GM12878 (cell line): ENCODE measurements around the gene ACADM. TPM values are rescaled to one million over a fixed set of nuclear protein-coding genes. Genes with fewer than 3 reads are reported as not detected.

Source experiments
- ATAC-seq: fragments of 200-7000 bp; cut with Tn5 transposase; 3 replicates; pipeline ENCODE4 v1.9.1; 2020; ENCODE audit warnings: mild to moderate bottlenecking, moderate library complexity
- BruUV-seq: library from RNA; stranded (reverse); fragments of 400-500 nt; replicated peaks from 2 replicates; lab custom pipeline; 2021; lab: Mats Ljungman, UMichigan
- CTCF ChIA-PET: fragments of 300-600 bp; sonication (Branson Sonifier 250); formaldehyde crosslinking; extraction: SDS; loops from one replicate; lab custom pipeline; 2021; ENCODE audit warnings: inconsistent platforms; lab: Yijun Ruan, JAX
- POLR2A ChIA-PET: fragments of 350-600 bp; formaldehyde crosslinking; extraction: SDS; loops from one replicate; lab custom pipeline; 2021; ENCODE audit warnings: inconsistent platforms; lab: Charles Lee
- RAD21 ChIA-PET: fragments of 300-600 bp; sonication (Branson Sonifier 250); formaldehyde crosslinking; loops from one replicate; lab custom pipeline; 2023; ENCODE audit warnings: antibody characterized with exemption; ENCODE audit not compliant: unreplicated experiment; lab: Charles Lee
- SMC1A ChIA-PET: fragments of 300-600 bp; sonication (Branson Sonifier 250); formaldehyde crosslinking; loops from one replicate; lab custom pipeline; 2023; ENCODE audit not compliant: unreplicated experiment, uncharacterized antibody; lab: Charles Lee
- DNase-seq: peaks from one replicate; pipeline ENCODE4 v3.0.0-alpha.2; 2011; ENCODE audit warnings: low read depth, low spot score
- FAIRE-seq: peaks from 3 replicates; lab custom pipeline; 2011; peaks lifted over from hg19 to GRCh38; lab: Jason Lieb, UNC
- H2AFZ ChIP-seq: 2 replicates; pipeline ENCODE4 v1.6.0; 2011; ENCODE audit warnings: low read depth, low read length, control low read depth; ENCODE audit not compliant: control insufficient read depth
- H3K27ac ChIP-seq: 2 replicates; pipeline ENCODE4 v1.5.1; 2011; ENCODE audit warnings: control low read depth; ENCODE audit not compliant: control insufficient read depth, insufficient read depth
- H3K27me3 ChIP-seq, 2 experiments: replicated peaks in 1 of 2; 2 replicates each; pipeline versions ENCODE4 v1.6.0 to v1.6.1; 2011; ENCODE audit warnings: low read length in 1 of 2; ENCODE audit not compliant: control insufficient read depth in 2 of 2, insufficient read depth in 2 of 2
- H3K36me3 ChIP-seq, 2 experiments: 2 replicates each; pipeline ENCODE4 v1.5.1; 2011; ENCODE audit warnings: low read length in 1 of 2; ENCODE audit not compliant: control insufficient read depth in 2 of 2, insufficient read depth in 2 of 2
- H3K4me1 ChIP-seq: 2 replicates; pipeline ENCODE4 v1.6.1; 2011; ENCODE audit warnings: mild to moderate bottlenecking, low read length, moderate library complexity, mixed read lengths; ENCODE audit not compliant: control insufficient read depth, insufficient read depth
- H3K4me2 ChIP-seq: 2 replicates; pipeline ENCODE4 v1.6.0; 2011; ENCODE audit warnings: control low read depth; ENCODE audit not compliant: control insufficient read depth, insufficient read depth
- H3K4me3 ChIP-seq: fragments of 200-600 bp; sonication (generic); 2 replicates; pipeline ENCODE4 v1.5.1; 2016
- H3K79me2 ChIP-seq: 2 replicates; pipeline ENCODE4 v1.6.0; 2011; ENCODE audit warnings: low read length; ENCODE audit not compliant: control insufficient read depth, insufficient read depth
- H3K9ac ChIP-seq: 2 replicates; pipeline ENCODE4 v1.8.0; 2011; ENCODE audit warnings: low read length, control low read depth, mixed read lengths; ENCODE audit not compliant: control insufficient read depth, insufficient read depth
- H3K9me3 ChIP-seq: replicated peaks from 3 replicates; pipeline ENCODE4 v1.5.1; 2011; ENCODE audit warnings: mild to moderate bottlenecking, low read length; ENCODE audit not compliant: control insufficient read depth, insufficient read depth
- H4K20me1 ChIP-seq: 2 replicates; pipeline ENCODE4 v1.6.0; 2011; ENCODE audit not compliant: control insufficient read depth, insufficient read depth
- BMI1 ChIP-seq: fragments of 450-650 bp; IDR thresholded peaks from 2 replicates; pipeline ENCODE4 v1.6.1; 2016; ENCODE audit warnings: mild to moderate bottlenecking, moderate library complexity, borderline replicate concordance
- CEBPB ChIP-seq, 2 experiments: fragments of 150-350 bp in 1 of 2; IDR thresholded peaks; 2 replicates each; pipeline ENCODE4 v1.6.1; 2012 to 2014; ENCODE audit warnings: low read depth in 2 of 2, low read length in 2 of 2, borderline replicate concordance in 1 of 2, inconsistent platforms in 1 of 2
- DPF2 ChIP-seq: fragments of 450-650 bp; IDR thresholded peaks from 2 replicates; pipeline ENCODE4 v1.6.1; 2017; ENCODE audit warnings: mild to moderate bottlenecking
- HSF1 ChIP-seq: fragments of 150-350 bp; IDR thresholded peaks from 2 replicates; pipeline ENCODE4 v1.6.1; 2014; ENCODE audit warnings: mild to moderate bottlenecking, low read depth, low read length
- RAD21 ChIP-seq: IDR thresholded peaks from 2 replicates; pipeline ENCODE4 v1.6.1; 2011; ENCODE audit warnings: mild to moderate bottlenecking, low read depth, low read length, moderate library complexity; ENCODE audit not compliant: insufficient read depth
- RELA ChIP-seq: fragments of 450-650 bp; IDR thresholded peaks from 2 replicates; pipeline ENCODE4 v1.8.0; 2014; ENCODE audit warnings: borderline replicate concordance; ENCODE audit not compliant: partially characterized antibody
- TBL1XR1 ChIP-seq: IDR thresholded peaks from 2 replicates; pipeline ENCODE4 v1.6.1; 2012; ENCODE audit warnings: low read depth, low read length, improper control_type of control experiment
- TCF3 ChIP-seq: IDR thresholded peaks from 2 replicates; pipeline ENCODE4 v1.6.1; 2012; ENCODE audit warnings: low read depth, mild to moderate bottlenecking, low read length, borderline replicate concordance; ENCODE audit not compliant: insufficient read depth
- ZNF24 ChIP-seq: fragments of 450-650 bp; IDR thresholded peaks from 2 replicates; pipeline ENCODE4 v1.6.1; 2017; ENCODE audit warnings: antibody characterized with exemption, mild to moderate bottlenecking
- in situ Hi-C: fragments of 300-500 bp; cut with MboI; formaldehyde crosslinking; loops from 9 replicates; pipeline ENCODE4 v1.14.3; 2018; ENCODE audit warnings: mixed read lengths
- intact Hi-C: fragments of 100-400 bp; cut with micrococcal nuclease; formaldehyde crosslinking; loops from one replicate; pipeline ENCODE4 v1.14.2; 2022; ENCODE audit not compliant: unreplicated experiment
- polyA plus RNA-seq, 11 experiments: library from polyadenylated mRNA; depleted of rRNA in 4 of 11; unstranded in 6 of 11; stranded (reverse) in 5 of 11; fragments of >200 nt; fragmentation: Nextera tagmentation in 4 of 11; fragmentation: Illumina TruSeq in 1 of 11; extraction: Ambion mirVana in 4 of 11; extraction: Trizol in 1 of 11; gene quantifications; 1 replicate in 1 of 11; 2 replicates in 10 of 11; pipeline versions ENCODE4 v1.2.1 to v1.2.3, GENCODE V29; 2011 to 2016; ENCODE audit warnings: inconsistent platforms in 2 of 11, missing spikeins in 2 of 11, low read depth in 1 of 11
- total RNA-seq, 4 experiments: library from RNA; depleted of rRNA in 3 of 4; stranded (reverse); fragments of >200 nt in 3 of 4; fragmentation: Illumina TruSeq in 1 of 4; extraction: Trizol in 1 of 4; gene quantifications; 2 replicates each; pipeline versions ENCODE4 v1.2.1 to v1.2.3, GENCODE V29; 2013 to 2021
- TF ChIP-seq, protein P1 (sequence below): IDR thresholded peaks from 2 replicates; pipeline ENCODE4 v1.6.1; 2012; ENCODE audit warnings: low read depth, low read length, improper control_type of control experiment

Gene ACADM
- total and polyA plus RNA-seq, 10 of the 15 experiments (the other 5 are each of a cell fraction or from before 2014, with no cell fraction given), result 119 to 245 (median 204) TPM

DNA sequence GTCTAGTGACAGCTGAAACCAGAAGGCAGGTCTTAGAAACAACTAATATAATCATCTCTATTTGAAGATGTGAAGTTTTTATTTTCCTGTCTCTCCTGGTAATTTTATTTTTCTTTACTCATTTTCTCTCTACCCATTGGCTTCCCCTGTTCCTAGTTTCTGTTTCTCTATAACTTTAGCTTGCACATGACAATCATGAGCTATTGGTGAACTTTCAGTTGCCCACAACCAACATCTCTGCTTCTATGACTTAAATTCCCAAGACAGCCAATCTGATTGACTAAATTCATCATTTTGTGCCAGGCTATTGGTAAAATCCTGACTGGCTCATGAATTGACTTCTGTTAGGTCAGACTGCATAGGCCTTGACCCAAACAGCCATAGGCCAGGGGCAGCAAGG is 13.7 kb upstream of the ACADM start (continued):
- no peak for TF ChIP-seq ZNF24

- FAIRE-seq, result no peak
- Histone ChIP-seq H3K4me3 (no peak overlapping the region), H3K79me2 (no peaks in the 10 kb centered on the region), H3K4me2 (no peak overlapping the region), H2AFZ (no peak overlapping the region), H3K9me3 (no peaks in the 10 kb centered on the region), H3K4me1 (no peaks in the 10 kb centered on the region), H3K9ac (no peak overlapping the region), H3K36me3 (no peaks in the 10 kb centered on the region), H4K20me1 (no peaks in the 10 kb centered on the region), H3K27me3 (no peaks in the 10 kb centered on the region), H3K27ac (no peak overlapping the region)
- DNase-seq, result no peak
- intact Hi-C loops, result no loop called here
- ChIA-PET CTCF (no interaction called here), POLR2A (no interaction called here), RAD21 (no interaction called here), SMC1A (interaction anchor here (2.1 kb wide), 1 partner anchor 11 kb away, joined by 6 read pairs; no protein-coding TSS in a partner anchor)
- TF ChIP-seq, protein P1, sequence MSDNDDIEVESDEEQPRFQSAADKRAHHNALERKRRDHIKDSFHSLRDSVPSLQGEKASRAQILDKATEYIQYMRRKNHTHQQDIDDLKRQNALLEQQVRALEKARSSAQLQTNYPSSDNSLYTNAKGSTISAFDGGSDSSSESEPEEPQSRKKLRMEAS, result no peak
- TF ChIP-seq TCF3 (no peak), BMI1 (no peak), RELA (no peak), TBL1XR1 (no peak), RAD21 (no peak), HSF1 (no peak), DPF2 (no peak), CEBPB (IDR thresholded peaks at IDR 0.05; ENCODE audit: borderline replicate concordance in 1 of 2, low read depth in 2 of 2, low read length in 2 of 2) (no peak)
- no peak for ATAC-seq
- in situ Hi-C loops, result no loop called here
- no TSS peak for BruUV-seq
Observed at GRCh38 chr1:75711846-75712245, 12.7 kb upstream of the ACADM start.
